Muscle of back (tissue), 11 donors: Measurements from ENCODE around the gene RBM47. TPM values are rescaled to one million over a fixed set of nuclear protein-coding genes. Genes with fewer than 3 reads are reported as not detected.

Experiments used
- DNase-seq, 3 donors: peaks; one replicate each; pipeline versions ENCODE4 v3.0.0 to v3.0.0-alpha.2; 2013
- polyA plus RNA-seq, 10 donors: library from polyadenylated mRNA; unstranded; fragments of 120-200 nt; gene quantifications; one replicate each; pipeline ENCODE4 v1.2.1, GENCODE V29; 2013; ENCODE audit not compliant: insufficient read length in 10 of 10

Gene RBM47
- polyA plus RNA-seq, 10 donors, result 1.0 to 3.0 (median 1.5) TPM

GRCh38 chr4:40375620-40376019 is 254.0 kb downstream of the RBM47 start:
- no peak for DNase-seq

DNA sequence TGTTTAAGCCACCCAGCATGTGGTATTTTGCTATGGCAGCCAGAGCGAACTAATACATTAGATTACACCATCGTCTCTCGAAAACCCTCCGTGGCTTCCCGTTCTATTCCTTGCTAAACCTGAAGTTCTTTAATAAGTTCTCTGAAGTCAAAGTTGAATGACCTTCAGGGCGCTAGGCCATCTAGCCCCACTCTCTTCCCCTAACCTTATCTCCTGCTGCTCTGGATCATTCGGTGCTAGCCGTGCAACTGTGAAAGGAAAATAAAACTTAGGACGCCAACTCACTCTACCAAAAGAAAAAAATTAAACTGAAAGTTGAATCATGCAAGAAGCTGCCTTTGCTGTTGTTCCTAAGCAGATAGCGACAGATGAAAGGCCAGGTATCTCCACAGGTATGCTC is 254.6 kb downstream of the RBM47 start:
- DNase-seq, result no peak

DNA sequence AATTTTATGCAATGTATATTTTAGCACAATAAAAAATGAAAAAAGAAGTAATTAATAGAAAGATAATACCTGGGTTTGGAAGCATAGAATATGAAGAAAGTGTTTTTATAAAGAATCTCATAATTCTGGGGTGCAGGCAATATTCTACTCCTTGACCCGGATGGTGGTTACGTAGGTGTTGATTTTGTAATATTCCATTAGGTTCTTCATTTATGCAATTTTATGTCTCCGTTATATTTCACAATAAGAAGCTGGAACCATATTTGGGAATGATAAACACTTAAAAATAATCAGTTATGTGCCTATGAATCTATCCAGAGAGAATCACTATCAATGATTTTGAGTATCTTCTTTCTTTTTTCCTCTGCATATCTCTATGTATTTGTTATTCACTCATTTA is 256.0 kb downstream of the RBM47 start:
- no peak for DNase-seq

Other genes starting within 250 kb of the RBM47 start
- 1 to 10 TPM in 6 of 10 donors, under 1 TPM in 4; 0.52 to 2.0 (median 1.2) TPM for gene NSUN7, start 120.1 kb upstream of the RBM47 start, polyA plus RNA-seq